Naive thymus-derived CD4-positive, alpha-beta T cell (primary cell): ENCODE results near the gene DUSP8. TPM values are rescaled to one million over a fixed set of nuclear protein-coding genes. Genes with fewer than 3 reads are reported as not detected.
A peak's percentile ranks its signal among the peaks of the same experiment; 100 is the strongest.

ENCODE experiments used
- ATAC-seq: fragments of 150-1000 bp; cut with Tn5 transposase; 2 replicates; pipeline ENCODE4 v1.10.0; 2021; ENCODE audit warnings: mild to moderate bottlenecking, moderate library complexity
- CTCF ChIA-PET: fragments of 350-600 bp; sonication (Branson Sonifier 250); formaldehyde crosslinking; loops from one replicate; lab custom pipeline; 2021; ENCODE audit warnings: antibody characterized with exemption; lab: Charles Lee
- POLR2A ChIA-PET: fragments of 350-600 bp; sonication (Branson Sonifier 250); formaldehyde crosslinking; loops from one replicate; lab custom pipeline; 2021; ENCODE audit warnings: antibody characterized with exemption, inconsistent platforms; lab: Charles Lee
- DNase-seq, 9 donors: peaks; one replicate each; pipeline versions ENCODE4 v3.0.0 to v3.0.0-alpha.2; 2020 to 2022; ENCODE audit warnings: mixed read lengths in 1 of 9
- H3K27ac ChIP-seq: one replicate; pipeline ENCODE4 v1.7.0; 2013; ENCODE audit warnings: mild to moderate bottlenecking, low read depth, low read length, moderate library complexity
- H3K27me3 ChIP-seq, 2 donors: one replicate each; pipeline ENCODE4 v1.7.0; 2013; ENCODE audit warnings: low read length in 2 of 2, mild to moderate bottlenecking in 2 of 2, moderate library complexity in 2 of 2; ENCODE audit not compliant: control insufficient read depth in 2 of 2, insufficient read depth in 2 of 2
- H3K36me3 ChIP-seq, 3 experiments: 1 replicate in 2 of 3; 2 replicates in 1 of 3; pipeline ENCODE4 v1.7.0; 2013; ENCODE audit warnings: low read length in 3 of 3, mild to moderate bottlenecking in 3 of 3, moderate library complexity in 1 of 3; ENCODE audit not compliant: insufficient read depth in 3 of 3, control insufficient read depth in 2 of 3
- H3K4me1 ChIP-seq, 2 donors: one replicate each; pipeline ENCODE4 v1.7.0; 2013; ENCODE audit warnings: low read length in 2 of 2, mild to moderate bottlenecking in 2 of 2, moderate library complexity in 1 of 2; ENCODE audit not compliant: control insufficient read depth in 2 of 2, insufficient read depth in 2 of 2
- H3K4me3 ChIP-seq: 2 replicates; pipeline ENCODE4 v1.7.0; 2013; ENCODE audit warnings: mild to moderate bottlenecking, low read length
- H3K9me3 ChIP-seq, 3 experiments: 1 replicate in 2 of 3; 2 replicates in 1 of 3; pipeline ENCODE4 v1.7.0; 2013; ENCODE audit warnings: low read length in 3 of 3; ENCODE audit not compliant: control insufficient read depth in 2 of 3
- H3K27ac Mint-ChIP-seq, 9 donors: one replicate each; pipeline ENCODE4 v1.8.0; 2020 to 2022; ENCODE audit warnings: mixed read lengths in 9 of 9, mild to moderate bottlenecking in 8 of 9, moderate library complexity in 5 of 9, inconsistent platforms in 2 of 9
- H3K27me3 Mint-ChIP-seq, 5 donors: one replicate each; pipeline ENCODE4 v1.8.0; 2021 to 2022; ENCODE audit warnings: mixed read lengths in 5 of 5, mild to moderate bottlenecking in 1 of 5
- H3K36me3 Mint-ChIP-seq, 5 donors: one replicate each; pipeline ENCODE4 v1.8.0; 2020 to 2022; ENCODE audit warnings: mixed read lengths in 5 of 5, mild to moderate bottlenecking in 3 of 5, inconsistent platforms in 1 of 5
- H3K4me1 Mint-ChIP-seq, 7 donors: one replicate each; pipeline ENCODE4 v1.8.0; 2020 to 2022; ENCODE audit warnings: mixed read lengths in 7 of 7, mild to moderate bottlenecking in 3 of 7, inconsistent platforms in 1 of 7
- H3K4me3 Mint-ChIP-seq, 10 donors: one replicate each; pipeline ENCODE4 v1.8.0; 2020 to 2022; ENCODE audit warnings: mild to moderate bottlenecking in 10 of 10, mixed read lengths in 10 of 10, moderate library complexity in 6 of 10, inconsistent platforms in 2 of 10
- H3K9me3 Mint-ChIP-seq, 11 donors: one replicate each; pipeline ENCODE4 v1.8.0; 2020 to 2022; ENCODE audit warnings: mixed read lengths in 11 of 11, mild to moderate bottlenecking in 4 of 11, inconsistent platforms in 1 of 11, moderate library complexity in 1 of 11
- intact Hi-C, 2 donors: fragments of 100-400 bp; cut with micrococcal nuclease; formaldehyde crosslinking; loops; one replicate each; pipeline ENCODE4 v1.15.1; 2023
- polyA plus RNA-seq, 2 donors: library from polyadenylated mRNA; unstranded; fragments of 300-500 nt; fragmentation: Illumina TruSeq; gene quantifications; one replicate each; pipeline ENCODE4 v1.2.3, GENCODE V29; 2021
- total RNA-seq, 6 experiments: library from RNA in 5 of 6; stranded (reverse) in 5 of 6; gene quantifications; 1 replicate in 5 of 6; 2 replicates in 1 of 6; pipeline ENCODE4 v1.2.3 and lab custom pipeline; 2021 to 2026

Gene DUSP8
- total and polyA plus RNA-seq, 7 experiments from 2014 or later = 0.22 to 79.3 (median 3.9) TPM

GRCh38 chr11:1553808-1554594 is 18.1 kb downstream of the DUSP8 start:
- ATAC-seq = no peak
- no peak for DNase-seq
- H3K4me3 ChIP-seq = no peak overlapping the region
- ChIA-PET CTCF (interaction anchor here (0.9 to 1.2 kb wide), 2 partner anchors 21 to 101 kb away, joined by 3 to 6 read pairs; no protein-coding TSS in a partner anchor), POLR2A (no interaction called here)
- no peaks in the 10 kb centered on the region for H3K9me3 Mint-ChIP-seq
- H3K27ac ChIP-seq = no peak overlapping the region
- H3K27me3 Mint-ChIP-seq = peaks cover 8 to 17% (median 13%) of the 10 kb centered on the region in 5 donors
- H3K27me3 ChIP-seq = no peaks in the 10 kb centered on the region
- H3K36me3 ChIP-seq = peaks cover 0 to 13% (median 0%) of the 10 kb centered on the region in 3 experiments
- H3K4me1 ChIP-seq = no peaks in the 10 kb centered on the region
- intact Hi-C loops = no loop called here
- H3K9me3 ChIP-seq = no peaks in the 10 kb centered on the region
- peaks cover 0 to 4% (median 0%) of the 10 kb centered on the region in 5 donors for H3K36me3 Mint-ChIP-seq
- H3K4me3 Mint-ChIP-seq = no peak overlapping the region
- no peaks in the 10 kb centered on the region for H3K4me1 Mint-ChIP-seq
- peak overlapping the region in 1 of 9 donors; percentile 32 for H3K27ac Mint-ChIP-seq

DNA sequence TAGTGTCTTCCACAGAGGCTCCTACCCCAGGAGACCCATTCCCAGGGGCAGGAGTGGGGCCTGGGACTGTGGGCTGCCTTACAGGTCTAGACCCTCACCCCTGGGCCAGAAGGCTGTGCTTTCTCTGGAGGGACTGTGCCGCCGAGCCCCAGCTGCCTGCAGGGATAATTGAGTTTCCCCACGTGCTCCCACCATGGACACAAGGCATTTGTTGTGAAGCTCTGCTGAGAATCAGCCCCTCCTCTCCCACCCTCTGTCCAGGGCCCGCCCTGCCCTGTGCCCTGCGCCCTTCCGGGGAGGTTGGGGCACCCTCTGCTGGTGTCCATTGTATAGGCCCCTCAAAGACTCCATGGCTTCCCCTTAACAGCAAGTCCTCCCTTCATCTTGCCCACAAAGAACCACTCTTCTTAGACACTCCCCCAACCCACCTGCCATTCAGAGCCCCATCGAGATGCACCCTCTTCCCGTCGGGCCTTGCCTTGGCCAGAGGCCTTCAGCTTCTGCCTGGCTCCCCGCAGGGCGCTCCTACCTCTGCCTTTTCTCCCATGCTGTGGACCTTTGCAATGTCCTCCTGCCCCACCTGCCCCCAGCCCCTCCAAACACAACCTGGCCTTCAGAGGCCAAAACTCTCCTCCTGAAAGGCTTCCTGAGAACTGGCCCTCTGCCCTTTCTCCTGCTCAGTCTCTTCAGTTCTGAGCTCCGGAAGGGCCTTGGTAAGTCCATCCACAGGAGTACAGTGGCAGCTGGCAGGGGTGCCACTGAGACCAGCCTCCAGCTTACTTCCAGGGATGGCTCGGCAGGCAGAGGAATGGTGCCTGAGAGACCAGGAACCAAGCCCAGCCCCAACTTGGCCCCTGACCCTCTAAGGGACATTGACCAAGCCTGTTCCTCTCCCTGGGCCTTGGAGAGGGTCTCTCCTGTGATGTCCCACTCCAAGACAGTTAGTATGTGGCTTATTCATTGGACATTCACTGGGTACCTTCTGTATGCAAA is 22.4 kb downstream of the DUSP8 start:
- Mint-ChIP-seq H3K9me3 (no peaks in the 10 kb centered on the region), H3K27ac (no peak overlapping the region), H3K4me3 (peak overlapping the region in 2 of 10 donors; percentile 28 to 73), H3K27me3 (peaks cover 17 to 46% (median 20%) of the 10 kb centered on the region in 5 donors), H3K4me1 (peaks cover 0 to 9% (median 0%) of the 10 kb centered on the region in 7 donors), H3K36me3 (no peaks in the 10 kb centered on the region)
- no peak overlapping the region for H3K27ac ChIP-seq
- no peaks in the 10 kb centered on the region for H3K9me3 ChIP-seq
- ChIA-PET POLR2A (no interaction called here), CTCF (interaction anchor here (0.7 kb wide), 1 partner anchor 37 kb away, joined by 3 read pairs; no protein-coding TSS in a partner anchor)
- ATAC-seq = no peak
- DNase-seq = no peak
- intact Hi-C loops = no loop called here
- H3K27me3 ChIP-seq = peaks cover 0 to 11% of the 10 kb centered on the region in 2 donors
- H3K4me3 ChIP-seq = no peak overlapping the region
- peaks cover 2 to 17% of the 10 kb centered on the region in 2 donors for H3K4me1 ChIP-seq
- H3K36me3 ChIP-seq = no peaks in the 10 kb centered on the region

DNA sequence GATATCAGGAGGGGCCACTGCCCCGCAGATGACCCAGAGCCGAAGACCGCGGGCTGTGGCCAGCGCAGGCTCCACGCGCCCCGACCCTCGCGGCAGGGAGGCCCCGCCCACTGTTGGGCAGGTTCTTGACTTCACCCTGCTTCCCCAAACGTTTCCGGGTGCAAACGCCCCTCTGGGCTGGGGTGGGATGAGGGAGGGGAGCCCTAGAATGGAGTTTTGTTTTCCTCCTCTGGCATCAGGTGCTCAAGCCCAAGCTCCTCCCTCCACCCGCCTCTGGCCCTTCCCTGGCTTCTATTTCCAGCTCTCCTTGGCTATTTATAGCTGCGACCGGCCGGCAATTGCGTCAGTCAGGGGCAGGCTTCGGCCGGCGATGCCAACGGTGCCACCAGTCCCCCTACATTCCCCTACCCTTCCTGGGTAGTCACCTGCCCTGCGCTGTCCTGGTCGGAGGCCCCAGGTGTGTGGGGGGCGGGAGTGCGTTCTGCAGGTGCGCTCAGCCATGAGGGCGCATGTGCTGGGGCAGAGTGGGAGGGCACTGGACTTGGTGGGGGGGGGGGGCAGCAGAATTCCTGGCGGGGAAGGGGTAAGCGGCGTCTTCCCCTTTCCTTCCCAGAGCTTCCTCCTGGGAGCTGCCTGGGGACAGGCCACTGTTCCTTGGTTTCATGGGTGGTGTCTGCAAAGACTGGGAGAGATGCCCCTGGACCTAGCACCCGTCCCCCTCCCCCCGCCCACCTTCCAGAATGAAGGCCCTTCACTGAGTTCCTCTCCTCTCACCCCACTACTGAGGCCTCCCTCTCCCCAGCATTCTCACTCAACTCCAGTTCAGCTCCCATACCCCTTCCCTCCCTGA is 23.6 kb downstream of the DUSP8 start:
- H3K4me3 Mint-ChIP-seq = peak overlapping the region in 5 of 10 donors; percentile 12 to 73 (median 55)
- no peaks in the 10 kb centered on the region for H3K36me3 Mint-ChIP-seq
- DNase-seq = no peak
- no peak overlapping the region for H3K27ac Mint-ChIP-seq
- H3K27me3 Mint-ChIP-seq = peaks cover 17 to 48% (median 20%) of the 10 kb centered on the region in 5 donors
- Histone ChIP-seq H3K4me3 (no peak overlapping the region), H3K4me1 (peaks cover 2 to 17% of the 10 kb centered on the region in 2 donors), H3K9me3 (no peaks in the 10 kb centered on the region), H3K27ac (no peak overlapping the region), H3K36me3 (no peaks in the 10 kb centered on the region), H3K27me3 (peaks cover 0 to 11% of the 10 kb centered on the region in 2 donors)
- intact Hi-C loops = no loop called here
- no peak for ATAC-seq
- H3K9me3 Mint-ChIP-seq = no peaks in the 10 kb centered on the region
- POLR2A ChIA-PET = interaction anchor here (3.0 kb wide), 1 partner anchor 25 kb away, joined by 21 read pairs; no protein-coding TSS in a partner anchor
- CTCF ChIA-PET = interaction anchor here (0.7 kb wide), 1 partner anchor 23 kb away, joined by 3 read pairs; no protein-coding TSS in a partner anchor
- peaks cover 0 to 9% (median 0%) of the 10 kb centered on the region in 7 donors for H3K4me1 Mint-ChIP-seq

DNA sequence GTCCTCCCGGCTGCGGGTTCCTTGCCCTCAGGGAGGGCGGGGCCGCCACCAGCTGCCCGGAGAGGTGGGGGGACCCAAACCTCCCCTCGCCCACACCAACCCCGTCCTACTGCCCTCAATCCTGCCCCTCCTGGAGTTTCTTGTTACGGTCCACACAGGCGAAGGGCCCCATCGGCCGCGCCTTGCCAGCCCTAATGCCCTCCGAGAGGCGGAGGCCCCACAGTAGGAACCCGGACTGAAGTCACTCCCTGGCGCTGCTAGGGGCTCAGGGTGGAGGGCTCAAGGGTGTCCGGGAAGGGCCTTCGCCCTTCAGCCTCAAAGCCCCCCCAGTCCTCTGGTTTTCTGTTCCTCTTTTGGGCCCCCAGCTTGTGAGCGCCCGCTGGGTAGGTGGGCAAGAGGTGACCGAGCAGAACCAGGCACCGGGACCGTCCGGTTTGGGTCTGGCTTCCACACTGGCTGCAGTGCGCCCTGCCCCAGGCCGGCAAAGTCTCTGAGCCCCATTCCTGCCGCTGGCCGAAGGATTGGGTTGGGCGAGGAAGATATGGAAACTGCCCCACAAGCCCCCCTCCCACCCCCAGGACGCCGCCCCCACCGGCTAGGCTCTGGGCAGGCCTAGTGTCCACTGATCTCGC is 24.5 kb downstream of the DUSP8 start:
- Histone ChIP-seq H3K36me3 (no peaks in the 10 kb centered on the region), H3K9me3 (no peaks in the 10 kb centered on the region), H3K4me1 (peaks cover 2 to 17% of the 10 kb centered on the region in 2 donors), H3K27ac (no peak overlapping the region), H3K27me3 (peaks cover 0 to 11% of the 10 kb centered on the region in 2 donors), H3K4me3 (no peak overlapping the region)
- H3K4me1 Mint-ChIP-seq = peaks cover 0 to 9% (median 0%) of the 10 kb centered on the region in 7 donors
- H3K27ac Mint-ChIP-seq = peak overlapping the region in 1 of 9 donors; percentile 75
- H3K4me3 Mint-ChIP-seq = peak overlapping the region in 7 of 10 donors; percentile 32 to 73 (median 59)
- peaks cover 17 to 48% (median 20%) of the 10 kb centered on the region in 5 donors for H3K27me3 Mint-ChIP-seq
- H3K36me3 Mint-ChIP-seq = no peaks in the 10 kb centered on the region
- intact Hi-C loops = loop anchor here (2.0 kb wide), 1 partner anchor 81 kb away; the partner anchor contains the start of gene KRTAP5-5 (in 2 of the 2)
- ChIA-PET POLR2A (interaction anchor here (3.0 kb wide), 1 partner anchor 26 kb away, joined by 21 read pairs; no protein-coding TSS in a partner anchor), CTCF (interaction anchor here (0.7 to 2.1 kb wide), 2 partner anchors 22 to 27 kb away, joined by 3 to 30 read pairs; no protein-coding TSS in a partner anchor)
- ATAC-seq = no peak
- no peaks in the 10 kb centered on the region for H3K9me3 Mint-ChIP-seq
- no peak for DNase-seq

DNA sequence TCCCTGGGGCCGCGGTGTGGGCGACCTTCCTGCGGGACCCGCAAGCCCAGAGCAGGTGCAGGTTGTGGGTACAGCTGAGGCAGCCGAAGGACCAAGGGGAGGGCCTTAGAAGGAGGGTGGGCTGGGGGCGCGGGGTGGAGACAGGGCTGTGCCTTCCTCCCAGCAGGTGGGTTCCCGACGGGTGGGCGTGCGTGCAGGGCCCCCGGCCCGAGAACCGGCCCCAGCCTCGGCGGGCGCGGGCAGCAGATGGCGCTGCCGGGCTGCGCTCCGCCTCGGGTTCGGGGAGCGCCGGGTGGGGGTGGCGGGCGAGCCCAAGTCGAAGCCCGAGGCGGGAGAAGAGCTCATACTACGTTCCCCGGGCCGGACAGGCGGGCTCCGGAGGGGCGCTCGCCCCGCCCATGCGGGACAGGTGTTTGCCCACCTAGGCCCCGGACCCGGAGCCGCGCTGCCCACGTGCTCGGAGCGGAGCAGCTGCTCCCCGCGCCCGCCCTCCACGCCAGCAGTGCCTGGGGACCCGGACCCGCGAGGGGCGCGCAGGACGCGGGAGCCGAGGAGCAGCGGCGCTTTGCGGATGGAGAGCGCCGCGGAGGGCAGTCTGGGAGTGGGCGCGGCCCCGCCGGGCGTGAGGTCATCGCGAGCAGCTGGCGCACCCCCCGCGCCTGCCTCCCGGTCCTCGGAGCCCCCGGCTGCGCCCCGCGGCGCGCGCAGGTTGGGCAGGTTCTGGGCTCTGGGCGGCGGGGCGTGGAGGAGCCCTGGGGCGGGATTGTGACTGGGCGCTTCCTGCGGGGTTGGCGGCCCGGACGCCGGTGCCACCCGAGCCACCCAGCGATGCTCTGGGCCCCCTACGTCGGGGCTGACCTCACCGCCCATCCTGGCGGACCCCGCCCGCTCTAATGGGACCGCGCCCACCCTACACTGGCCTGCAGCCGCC is 25.3 kb downstream of the DUSP8 start:
- intact Hi-C loops = loop anchor here (1.0 to 2.0 kb wide), 2 partner anchors 28 to 82 kb away; partner anchors contain the start of gene KRTAP5-5 (in 2 of the 2)
- Histone ChIP-seq H3K27me3 (peaks cover 0 to 11% of the 10 kb centered on the region in 2 donors), H3K36me3 (no peaks in the 10 kb centered on the region), H3K27ac (no peak overlapping the region), H3K4me1 (peaks cover 2 to 17% of the 10 kb centered on the region in 2 donors), H3K9me3 (no peaks in the 10 kb centered on the region), H3K4me3 (no peak overlapping the region)
- peaks cover 0 to 9% (median 0%) of the 10 kb centered on the region in 7 donors for H3K4me1 Mint-ChIP-seq
- peak overlapping the region in 7 of 10 donors; percentile 10 to 73 (median 37) for H3K4me3 Mint-ChIP-seq
- POLR2A ChIA-PET = interaction anchor here (0.6 to 3.0 kb wide), 3 partner anchors 23 to 147 kb away, joined by 3 to 21 read pairs (median 3); no protein-coding TSS in a partner anchor
- H3K9me3 Mint-ChIP-seq = no peaks in the 10 kb centered on the region
- ATAC-seq (peak; percentile 79), DNase-seq (peak in 6 of 9 donors; percentile 46 to 65 (median 55))
- peaks cover 14 to 49% (median 20%) of the 10 kb centered on the region in 5 donors for H3K27me3 Mint-ChIP-seq
- H3K27ac Mint-ChIP-seq = no peak overlapping the region
- CTCF ChIA-PET = interaction anchor here (0.7 to 2.1 kb wide), 4 partner anchors 9 to 84 kb away, joined by 4 to 30 read pairs (median 5); no protein-coding TSS in a partner anchor
- H3K36me3 Mint-ChIP-seq = no peaks in the 10 kb centered on the region
